Naive thymus-derived CD8-positive, alpha-beta T cell (primary cell): ENCODE measurements around the gene LPP. TPM values are rescaled to one million over a fixed set of nuclear protein-coding genes. Genes with fewer than 3 reads are reported as not detected.

Source experiments
- ATAC-seq, 2 donors: fragments of 150-1000 bp; cut with Tn5 transposase in 1 of 2; sonication (Bioruptor Pico), chemical (Tn5 transposase) in 1 of 2; 1 replicate in 1 of 2; 2 replicates in 1 of 2; pipeline ENCODE4 v1.10.0; 2021; ENCODE audit warnings: mild to moderate bottlenecking in 2 of 2, moderate library complexity in 2 of 2
- POLR2A ChIA-PET: fragments of 350-600 bp; sonication (Branson Sonifier 250); formaldehyde crosslinking; loops from one replicate; lab custom pipeline; 2021; ENCODE audit warnings: antibody characterized with exemption; lab: Charles Lee
- DNase-seq, 10 donors: peaks; one replicate each; pipeline versions ENCODE4 v3.0.0 to v3.0.0-alpha.2; 2020 to 2022
- H3K27ac Mint-ChIP-seq, 10 donors: one replicate each; pipeline ENCODE4 v1.8.0; 2020 to 2022; ENCODE audit warnings: mild to moderate bottlenecking in 10 of 10, mixed read lengths in 10 of 10, moderate library complexity in 4 of 10, inconsistent platforms in 1 of 10
- H3K27me3 Mint-ChIP-seq, 5 donors: one replicate each; pipeline ENCODE4 v1.8.0; 2021 to 2022; ENCODE audit warnings: mixed read lengths in 5 of 5
- H3K36me3 Mint-ChIP-seq, 3 donors: one replicate each; pipeline ENCODE4 v1.8.0; 2020 to 2022; ENCODE audit warnings: mixed read lengths in 3 of 3, mild to moderate bottlenecking in 2 of 3, inconsistent platforms in 1 of 3
- H3K4me1 Mint-ChIP-seq, 4 donors: one replicate each; pipeline ENCODE4 v1.8.0; 2021 to 2022; ENCODE audit warnings: mixed read lengths in 4 of 4
- H3K4me3 Mint-ChIP-seq, 10 donors: one replicate each; pipeline ENCODE4 v1.8.0; 2020 to 2022; ENCODE audit warnings: mild to moderate bottlenecking in 10 of 10, mixed read lengths in 10 of 10, moderate library complexity in 6 of 10, inconsistent platforms in 1 of 10
- H3K9me3 Mint-ChIP-seq, 9 donors: one replicate each; pipeline ENCODE4 v1.8.0; 2020 to 2022; ENCODE audit warnings: mixed read lengths in 9 of 9, mild to moderate bottlenecking in 3 of 9, inconsistent platforms in 1 of 9, moderate library complexity in 1 of 9
- polyA plus RNA-seq, 3 donors: library from polyadenylated mRNA; unstranded; fragments of 300-500 nt; fragmentation: Illumina TruSeq; gene quantifications; one replicate each; pipeline ENCODE4 v1.2.3, GENCODE V29; 2021
- total RNA-seq, 8 experiments: library from RNA in 2 of 8; stranded (reverse) in 2 of 8; gene quantifications; one replicate each; pipeline ENCODE4 v1.2.3 and lab custom pipeline; 2021 to 2026

The LPP gene
- total and polyA plus RNA-seq, 5 experiments from 2014 or later: 4.9 to 12.5 (median 7.7) TPM

DNA sequence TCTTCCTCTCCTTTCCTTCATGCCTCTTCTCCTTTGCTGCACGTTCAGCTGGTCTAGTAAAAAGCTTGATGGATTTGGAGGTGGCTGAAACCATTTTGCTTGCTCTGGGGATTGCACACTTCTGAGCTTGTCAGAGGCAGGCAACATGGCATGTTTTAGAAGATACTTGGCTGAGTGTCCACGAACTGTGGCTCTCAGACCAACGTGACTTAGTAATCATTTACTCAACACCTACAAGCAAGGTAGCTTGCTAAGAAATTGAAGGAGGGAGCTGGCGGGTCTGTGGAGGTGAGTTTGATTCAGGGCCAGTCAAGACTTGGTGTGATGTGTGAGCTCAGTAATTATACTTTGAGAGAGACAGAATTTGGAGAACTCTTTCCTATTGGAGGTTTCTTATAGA is 196.0 kb downstream of the LPP start:
- Mint-ChIP-seq H3K9me3 (no peaks in the 10 kb centered on the region), H3K4me3 (no peak overlapping the region), H3K4me1 (peaks cover 8 to 43% (median 10%) of the 10 kb centered on the region in 4 donors), H3K27me3 (no peaks in the 10 kb centered on the region), H3K36me3 (peaks cover 0 to 2% (median 0%) of the 10 kb centered on the region in 3 donors), H3K27ac (peak overlapping the region in 2 of 10 donors; percentile 23 to 66)
- POLR2A ChIA-PET: no interaction called here
- ATAC-seq: no peak
- DNase-seq: no peak

DNA sequence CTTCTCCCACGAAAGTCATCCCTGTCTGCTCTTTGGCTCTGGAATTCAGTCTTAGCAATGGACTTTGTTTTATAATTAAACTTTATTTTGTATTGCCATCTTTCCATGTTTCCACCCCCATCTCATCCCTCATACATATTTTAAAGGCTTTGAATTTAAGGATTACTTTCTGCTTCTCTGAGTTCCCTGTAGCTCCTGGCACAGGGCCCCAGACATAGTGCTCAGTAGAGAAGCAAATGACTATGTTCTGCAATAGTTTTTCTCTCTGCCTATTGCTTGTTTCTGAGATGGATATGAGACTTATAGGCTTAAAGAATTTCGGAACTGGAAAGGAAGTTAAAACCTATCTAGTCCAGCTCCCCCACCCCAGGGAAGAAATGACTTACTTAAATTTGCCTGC is 197.0 kb downstream of the LPP start:
- Mint-ChIP-seq H3K4me1 (peaks cover 8 to 43% (median 10%) of the 10 kb centered on the region in 4 donors), H3K36me3 (peaks cover 0 to 2% (median 0%) of the 10 kb centered on the region in 3 donors), H3K4me3 (no peak overlapping the region), H3K27me3 (no peaks in the 10 kb centered on the region), H3K9me3 (no peaks in the 10 kb centered on the region), H3K27ac (peak overlapping the region in 1 of 10 donors; percentile 36)
- no peak for DNase-seq
- ATAC-seq: no peak
- POLR2A ChIA-PET: no interaction called here

DNA sequence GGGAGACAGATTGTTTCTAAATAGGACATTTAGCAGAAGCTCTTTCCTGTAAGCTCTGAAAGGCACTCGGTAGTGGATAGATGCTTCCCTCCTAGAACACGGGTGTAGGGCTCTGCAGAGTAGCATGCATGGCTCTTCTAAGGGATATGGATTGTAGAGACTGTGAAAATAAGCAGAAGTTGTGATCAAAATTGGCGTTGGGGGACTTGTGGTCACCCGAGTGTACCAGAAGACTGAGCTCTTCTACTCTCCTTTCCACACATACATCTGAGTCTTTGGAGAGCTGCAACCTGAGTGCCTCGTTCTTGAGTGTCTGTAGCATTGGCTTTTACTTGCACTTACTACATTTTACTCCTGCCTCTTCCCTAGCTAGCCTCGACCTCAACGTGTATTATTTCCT is 197.7 kb downstream of the LPP start:
- no peak overlapping the region for H3K4me3 Mint-ChIP-seq
- H3K27me3 Mint-ChIP-seq: no peaks in the 10 kb centered on the region
- peak overlapping the region in 1 of 10 donors; percentile 20 for H3K27ac Mint-ChIP-seq
- H3K9me3 Mint-ChIP-seq: no peaks in the 10 kb centered on the region
- ATAC-seq (no peak), DNase-seq (no peak)
- POLR2A ChIA-PET: no interaction called here
- peaks cover 0 to 2% (median 0%) of the 10 kb centered on the region in 3 donors for H3K36me3 Mint-ChIP-seq
- H3K4me1 Mint-ChIP-seq: peaks cover 8 to 43% (median 10%) of the 10 kb centered on the region in 4 donors

DNA sequence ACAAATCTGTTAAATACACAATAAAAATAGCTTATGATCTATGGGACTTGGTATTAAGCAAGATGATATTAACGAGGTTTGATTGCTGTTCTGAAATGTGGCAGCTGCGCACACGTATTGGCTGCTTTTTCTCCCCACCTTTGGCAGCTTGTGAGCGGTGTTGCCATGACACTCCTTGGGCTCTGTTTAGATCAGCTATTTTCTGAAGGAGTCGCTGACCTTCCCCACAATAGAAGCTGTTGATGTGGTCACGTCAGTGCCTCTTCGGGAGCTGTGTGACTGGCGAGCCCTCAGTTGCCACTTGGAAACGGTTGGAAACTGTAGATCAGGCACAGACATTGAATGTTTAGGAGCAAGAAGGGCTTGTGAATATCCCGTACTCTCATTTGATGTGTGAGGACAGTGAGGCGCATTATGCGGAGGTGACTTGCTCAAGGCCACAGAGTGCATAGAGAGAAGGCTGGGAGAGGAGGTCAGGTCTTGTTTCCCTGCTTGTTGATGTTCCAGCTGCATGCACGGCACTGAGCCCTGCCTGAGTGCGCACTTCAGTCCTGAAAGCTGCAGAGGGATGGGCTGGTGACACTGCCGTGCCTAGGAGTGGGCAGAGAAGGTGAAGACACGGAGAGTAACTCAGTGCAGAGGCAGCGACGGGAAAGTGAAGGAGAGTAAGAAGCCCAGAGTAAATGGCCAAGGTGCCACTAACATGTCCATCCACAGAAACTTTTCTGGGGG is 198.4 kb downstream of the LPP start:
- POLR2A ChIA-PET: no interaction called here
- Mint-ChIP-seq H3K36me3 (peaks cover 0 to 2% (median 0%) of the 10 kb centered on the region in 3 donors), H3K27ac (peak overlapping the region in 2 of 10 donors; percentile 32 to 61), H3K9me3 (no peaks in the 10 kb centered on the region), H3K27me3 (no peaks in the 10 kb centered on the region), H3K4me3 (no peak overlapping the region), H3K4me1 (peaks cover 7 to 43% (median 10%) of the 10 kb centered on the region in 4 donors)
- DNase-seq (no peak), ATAC-seq (no peak)

DNA sequence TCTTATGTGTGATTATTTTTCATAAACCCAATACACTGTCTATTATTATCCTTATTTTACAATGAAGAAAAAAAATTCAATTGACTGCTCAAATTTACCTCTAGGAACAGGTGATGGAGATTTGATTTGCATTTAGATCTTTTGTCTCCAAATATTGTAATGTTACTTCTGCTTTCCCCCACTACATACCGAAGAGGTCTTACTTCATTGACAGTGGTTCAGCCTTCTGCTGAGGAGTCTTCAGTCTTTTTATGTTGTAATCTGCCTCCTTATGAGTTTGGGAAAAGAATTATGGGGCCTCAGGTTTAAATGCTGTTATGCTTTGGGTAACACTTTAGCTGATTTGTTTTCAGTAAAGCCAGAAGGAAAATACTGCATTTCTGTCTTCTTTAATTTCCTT is 199.5 kb downstream of the LPP start:
- H3K27me3 Mint-ChIP-seq: no peaks in the 10 kb centered on the region
- DNase-seq: no peak
- peaks cover 10 to 49% (median 18%) of the 10 kb centered on the region in 4 donors for H3K4me1 Mint-ChIP-seq
- H3K9me3 Mint-ChIP-seq: no peaks in the 10 kb centered on the region
- peaks cover 0 to 2% (median 0%) of the 10 kb centered on the region in 3 donors for H3K36me3 Mint-ChIP-seq
- peak overlapping the region in 1 of 10 donors; percentile 1 for H3K27ac Mint-ChIP-seq
- POLR2A ChIA-PET: no interaction called here
- H3K4me3 Mint-ChIP-seq: no peak overlapping the region
- no peak for ATAC-seq

DNA sequence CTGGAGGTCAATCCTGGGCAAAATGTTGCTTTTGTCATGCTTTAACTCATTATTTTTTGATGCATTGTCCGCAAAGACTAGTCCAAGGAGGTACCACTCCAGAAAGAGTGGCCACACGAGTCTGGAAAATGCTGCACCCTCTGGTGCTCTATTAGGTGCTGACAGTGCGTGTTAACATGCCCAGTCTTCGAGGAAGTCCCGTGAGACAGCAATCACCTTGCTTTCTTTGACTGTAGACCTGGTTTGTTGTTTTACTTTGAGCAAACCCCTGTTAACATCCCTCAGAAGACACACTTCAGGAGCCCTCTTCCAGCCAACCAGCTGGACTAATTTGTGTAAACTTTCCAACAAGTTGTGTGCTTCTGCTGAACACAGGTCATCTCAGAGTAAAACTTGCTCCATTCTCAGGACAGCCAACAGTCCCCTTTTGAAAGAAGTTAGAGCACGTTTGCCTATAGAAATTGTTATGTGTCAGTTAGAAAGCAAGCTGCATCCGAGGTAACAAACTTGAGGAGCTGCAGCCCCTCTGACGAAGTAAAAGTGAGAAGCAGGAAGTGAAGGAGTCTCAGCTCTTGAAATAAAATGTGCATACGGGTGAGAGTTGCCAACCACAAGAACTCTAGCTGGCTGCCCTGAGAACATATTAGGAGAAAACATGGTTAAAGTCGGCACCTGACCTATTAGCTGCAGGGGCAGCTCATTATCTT is 205.0 kb downstream of the LPP start:
- peak overlapping the region; percentile 58 to 82 (median 75) for H3K4me3 Mint-ChIP-seq
- POLR2A ChIA-PET: interaction anchor here (1.1 to 1.6 kb wide), 3 partner anchors 10 to 615 kb away, joined by 3 to 14 read pairs (median 3); no protein-coding TSS in a partner anchor
- peak; percentile 84 to 88 for ATAC-seq
- H3K9me3 Mint-ChIP-seq: peaks cover 0 to 3% (median 0%) of the 10 kb centered on the region in 9 donors
- no peaks in the 10 kb centered on the region for H3K27me3 Mint-ChIP-seq
- H3K27ac Mint-ChIP-seq: peak overlapping the region; percentile 80 to 97 (median 88)
- peak in 6 of 10 donors; percentile 12 to 64 (median 46) for DNase-seq
- no peaks in the 10 kb centered on the region for H3K36me3 Mint-ChIP-seq
- peaks cover 29 to 58% (median 47%) of the 10 kb centered on the region in 4 donors for H3K4me1 Mint-ChIP-seq

DNA sequence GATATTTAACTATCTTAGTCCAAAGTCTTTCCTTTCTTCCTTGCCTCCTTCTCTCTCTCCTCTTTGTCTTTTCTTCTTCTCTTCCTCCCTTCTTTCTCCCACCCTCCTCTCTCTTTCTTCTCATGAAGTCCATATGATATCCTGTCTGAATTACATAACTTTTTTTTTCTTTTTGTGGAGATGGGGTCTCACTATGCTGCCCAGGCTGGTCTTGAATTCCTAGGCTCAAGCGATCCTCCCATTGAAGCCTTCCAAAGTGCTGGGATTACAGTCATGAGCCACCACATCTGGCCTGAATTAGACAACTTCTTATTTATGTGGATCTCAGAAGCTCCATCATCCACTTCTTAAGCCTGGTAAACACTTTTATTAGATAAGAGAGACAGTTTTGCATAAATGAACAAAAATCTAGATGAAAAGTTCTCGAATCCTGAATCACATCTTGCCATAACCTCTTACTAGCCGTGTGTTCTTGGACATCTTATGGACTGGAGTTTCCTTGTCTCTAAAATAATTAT is 206.5 kb downstream of the LPP start:
- ATAC-seq (no peak), DNase-seq (no peak)
- Mint-ChIP-seq H3K27me3 (no peaks in the 10 kb centered on the region), H3K4me3 (peak overlapping the region; percentile 1 to 76 (median 54)), H3K4me1 (peaks cover 29 to 68% (median 47%) of the 10 kb centered on the region in 4 donors), H3K9me3 (peaks cover 0 to 3% (median 0%) of the 10 kb centered on the region in 9 donors), H3K27ac (peak overlapping the region; percentile 80 to 97 (median 88)), H3K36me3 (peaks cover 0 to 2% (median 0%) of the 10 kb centered on the region in 3 donors)
- POLR2A ChIA-PET: interaction anchor here (1.6 kb wide), 2 partner anchors 8 to 617 kb away, joined by 3 to 14 read pairs; no protein-coding TSS in a partner anchor

DNA sequence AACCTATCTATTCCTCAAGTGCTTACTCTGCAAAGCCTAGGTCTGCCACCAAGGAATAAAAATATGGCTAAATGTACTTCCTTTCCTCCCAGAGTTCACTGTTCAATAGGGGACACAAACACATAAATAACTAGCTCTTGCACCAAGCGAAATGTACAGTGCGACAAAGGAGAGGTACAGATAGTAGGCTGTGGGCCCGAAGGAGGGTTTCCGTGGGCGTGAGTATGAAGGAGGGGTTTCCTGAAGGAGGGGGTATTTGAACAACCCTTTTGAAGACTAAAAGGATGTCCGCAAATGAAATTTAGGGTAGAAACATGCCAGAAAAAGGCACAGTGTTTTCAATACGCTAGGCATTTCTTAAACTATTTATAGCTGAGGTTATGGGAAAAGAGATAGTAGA is 207.9 kb downstream of the LPP start:
- no peaks in the 10 kb centered on the region for H3K27me3 Mint-ChIP-seq
- H3K4me1 Mint-ChIP-seq: peaks cover 29 to 75% (median 47%) of the 10 kb centered on the region in 4 donors
- POLR2A ChIA-PET: interaction anchor here (0.9 kb wide), 1 partner anchor 622 kb away, joined by 3 read pairs; no protein-coding TSS in a partner anchor
- peaks cover 0 to 3% (median 0%) of the 10 kb centered on the region in 9 donors for H3K9me3 Mint-ChIP-seq
- H3K36me3 Mint-ChIP-seq: peaks cover 0 to 2% (median 0%) of the 10 kb centered on the region in 3 donors
- peak in 5 of 10 donors; percentile 16 to 33 (median 25) for DNase-seq
- H3K4me3 Mint-ChIP-seq: peak overlapping the region; percentile 2 to 84 (median 72)
- peak; percentile 24 to 55 for ATAC-seq
- peak overlapping the region; percentile 27 to 97 (median 74) for H3K27ac Mint-ChIP-seq

DNA sequence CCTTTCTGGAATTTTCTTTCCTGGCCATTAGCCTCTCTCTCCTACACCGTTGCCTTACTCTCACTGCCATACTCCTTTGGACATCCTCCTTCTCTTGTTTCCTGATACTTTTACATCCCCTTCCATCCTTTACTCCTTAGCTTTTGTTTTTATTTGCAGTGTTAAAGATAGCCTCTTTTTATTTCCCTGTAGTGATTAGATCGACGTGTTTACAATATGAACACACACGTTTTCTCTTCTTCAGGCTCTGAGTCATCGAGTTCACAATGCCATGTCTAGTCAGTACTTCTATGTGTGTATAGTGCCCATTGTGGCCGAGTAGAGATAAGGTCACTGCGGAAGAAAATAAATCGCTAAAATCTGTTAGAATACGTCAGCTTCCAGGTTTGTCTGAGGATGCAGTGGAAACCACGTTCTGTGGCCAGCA is 208.5 kb downstream of the LPP start:
- DNase-seq (peak in 1 of 10 donors; percentile 2), ATAC-seq (peak in 1 of 2 donors; percentile 43)
- POLR2A ChIA-PET: interaction anchor here (0.9 kb wide), 1 partner anchor 623 kb away, joined by 3 read pairs; no protein-coding TSS in a partner anchor
- H3K27me3 Mint-ChIP-seq: no peaks in the 10 kb centered on the region
- peak overlapping the region in 9 of 10 donors; percentile 57 to 97 (median 80) for H3K27ac Mint-ChIP-seq
- H3K9me3 Mint-ChIP-seq: peaks cover 0 to 3% (median 0%) of the 10 kb centered on the region in 9 donors
- peaks cover 0 to 2% (median 0%) of the 10 kb centered on the region in 3 donors for H3K36me3 Mint-ChIP-seq
- H3K4me1 Mint-ChIP-seq: peaks cover 29 to 77% (median 47%) of the 10 kb centered on the region in 4 donors
- H3K4me3 Mint-ChIP-seq: peak overlapping the region; percentile 4 to 84 (median 72)

DNA sequence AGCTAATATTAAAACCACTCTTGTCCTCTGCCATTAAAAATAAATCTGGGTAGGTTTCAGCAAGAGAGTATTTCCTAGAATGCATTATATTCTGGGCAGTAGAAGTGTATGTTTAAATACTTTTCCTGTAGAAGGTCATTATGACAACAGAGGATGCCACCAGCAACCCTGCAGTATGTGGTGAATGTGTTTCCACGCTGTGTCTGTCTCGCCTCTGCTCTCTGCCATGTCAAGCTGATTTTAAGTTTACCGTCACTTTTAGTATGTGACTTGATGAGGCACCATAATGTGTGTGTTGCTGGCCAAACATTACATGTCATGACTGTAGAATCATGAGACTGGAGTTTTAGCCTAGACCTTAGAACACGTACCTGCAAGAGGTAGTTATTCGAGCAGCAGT is 211.2 kb downstream of the LPP start:
- no peaks in the 10 kb centered on the region for H3K27me3 Mint-ChIP-seq
- H3K4me1 Mint-ChIP-seq: peaks cover 20 to 73% (median 35%) of the 10 kb centered on the region in 4 donors
- peaks cover 0 to 3% (median 0%) of the 10 kb centered on the region in 9 donors for H3K9me3 Mint-ChIP-seq
- no peak for ATAC-seq
- no peak for DNase-seq
- peak overlapping the region in 1 of 10 donors; percentile 41 for H3K27ac Mint-ChIP-seq
- POLR2A ChIA-PET: interaction anchor here (0.7 kb wide), 1 partner anchor 617 kb away, joined by 4 read pairs; no protein-coding TSS in a partner anchor
- H3K4me3 Mint-ChIP-seq: no peak overlapping the region
- H3K36me3 Mint-ChIP-seq: peaks cover 0 to 2% (median 0%) of the 10 kb centered on the region in 3 donors

DNA sequence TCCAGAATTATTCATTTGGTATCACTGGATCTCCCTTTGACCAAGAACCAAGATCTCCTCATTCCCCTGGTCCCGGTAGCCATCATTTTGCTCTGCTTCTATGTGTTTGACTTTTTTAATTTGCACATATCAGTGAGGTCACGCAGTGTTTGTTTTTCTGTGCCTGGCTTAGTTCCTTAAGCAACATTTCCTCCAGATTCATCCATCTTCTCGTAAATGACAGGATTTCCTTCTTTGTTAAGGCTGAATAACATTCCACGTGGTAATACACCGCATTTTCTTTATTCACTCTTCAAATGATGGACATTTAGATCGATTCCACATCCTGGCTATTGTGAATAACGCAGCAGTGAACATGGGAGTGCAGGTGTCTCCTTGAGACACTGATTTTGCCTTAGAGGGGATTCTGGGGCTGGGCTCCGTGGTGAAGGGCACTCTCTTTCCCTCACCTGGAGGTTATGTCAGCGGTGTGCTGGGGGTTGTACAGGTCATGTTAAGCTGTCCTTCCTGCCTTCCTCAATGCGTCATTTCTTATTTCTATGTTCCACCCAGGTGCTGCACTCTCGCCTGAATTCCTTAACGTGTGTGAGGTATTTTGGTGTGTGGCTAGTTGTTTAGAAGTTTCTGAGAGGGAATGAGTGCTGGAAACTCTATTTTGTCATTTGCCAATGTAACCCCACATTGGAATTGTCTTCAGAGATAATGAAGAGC is 212.2 kb downstream of the LPP start:
- Mint-ChIP-seq H3K27ac (peak overlapping the region in 1 of 10 donors; percentile 2), H3K4me3 (no peak overlapping the region), H3K4me1 (peaks cover 16 to 66% (median 27%) of the 10 kb centered on the region in 4 donors), H3K36me3 (peaks cover 0 to 5% (median 0%) of the 10 kb centered on the region in 3 donors), H3K27me3 (no peaks in the 10 kb centered on the region), H3K9me3 (peaks cover 0 to 3% (median 0%) of the 10 kb centered on the region in 9 donors)
- POLR2A ChIA-PET: no interaction called here
- no peak for ATAC-seq
- no peak for DNase-seq
